Endothelial cell (in vitro differentiated cells): ENCODE data around the gene CRYBA2. TPM values are rescaled to one million over a fixed set of nuclear protein-coding genes. Genes with fewer than 3 reads are reported as not detected.

Experiments
- DNase-seq: peaks from one replicate; pipeline ENCODE4 v3.0.0; 2021; ENCODE audit warnings: low spot score
- H3K27ac Mint-ChIP-seq: one replicate; pipeline ENCODE4 v1.8.0; 2021; ENCODE audit warnings: mixed read lengths, inconsistent platforms; ENCODE audit not compliant: unreplicated experiment
- H3K27me3 Mint-ChIP-seq: one replicate; pipeline ENCODE4 v1.8.0; 2021; ENCODE audit warnings: mild to moderate bottlenecking, moderate library complexity, mixed read lengths, inconsistent platforms; ENCODE audit not compliant: unreplicated experiment
- H3K36me3 Mint-ChIP-seq: one replicate; pipeline ENCODE4 v1.8.0; 2021; ENCODE audit warnings: mild to moderate bottlenecking, low read depth, mixed read lengths, inconsistent platforms; ENCODE audit not compliant: unreplicated experiment
- H3K4me1 Mint-ChIP-seq: one replicate; pipeline ENCODE4 v1.8.0; 2021; ENCODE audit warnings: mild to moderate bottlenecking, mixed read lengths, inconsistent platforms; ENCODE audit not compliant: unreplicated experiment
- H3K4me3 Mint-ChIP-seq: one replicate; pipeline ENCODE4 v1.8.0; 2021; ENCODE audit warnings: mild to moderate bottlenecking, mixed read lengths, inconsistent platforms; ENCODE audit not compliant: unreplicated experiment
- H3K9me3 Mint-ChIP-seq: one replicate; pipeline ENCODE4 v1.8.0; 2021; ENCODE audit warnings: mixed read lengths, inconsistent platforms; ENCODE audit not compliant: unreplicated experiment
- total RNA-seq: library from RNA; stranded (reverse); fragmentation: NEBNext Ultra II Directional; extraction: Animal tissue kit (Norgen Biotek cat#: 25700); gene quantifications from one replicate; pipeline ENCODE4 v1.2.1, GENCODE V29; 2021; ENCODE audit not compliant: unreplicated experiment
- TF ChIP-seq, protein P1 (sequence below): fragments of 200-600 bp; sonication (generic); IDR thresholded peaks from one replicate; pipeline ENCODE4 v1.5.0; 2021; ENCODE audit warnings: antibody characterized with exemption; ENCODE audit not compliant: unreplicated experiment

Gene CRYBA2
- total RNA-seq, 1 donor from 2014 or later = not detected

DNA sequence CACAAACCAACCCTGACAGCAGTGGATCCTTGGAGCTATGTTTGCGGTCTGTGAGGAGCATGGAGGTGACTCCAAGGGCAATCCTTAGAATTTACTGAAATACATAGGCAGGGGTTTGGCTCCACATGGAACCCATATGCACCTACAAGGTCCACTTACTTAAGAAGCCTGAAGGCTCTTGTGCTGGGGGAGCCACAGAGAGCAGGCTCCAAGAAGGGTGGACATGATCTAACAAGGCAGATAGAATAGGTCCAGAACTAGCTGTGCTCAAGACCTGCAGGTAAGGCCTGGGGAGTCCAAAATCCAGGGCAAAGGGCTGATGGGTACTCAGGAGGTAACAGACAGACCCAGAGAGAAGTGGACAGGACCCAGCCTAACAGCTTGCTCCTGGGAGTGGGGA is 34.9 kb downstream of the CRYBA2 start:
- Mint-ChIP-seq H3K9me3 (no peaks in the 10 kb centered on the region), H3K4me3 (peak overlapping the region; percentile 74)

DNA sequence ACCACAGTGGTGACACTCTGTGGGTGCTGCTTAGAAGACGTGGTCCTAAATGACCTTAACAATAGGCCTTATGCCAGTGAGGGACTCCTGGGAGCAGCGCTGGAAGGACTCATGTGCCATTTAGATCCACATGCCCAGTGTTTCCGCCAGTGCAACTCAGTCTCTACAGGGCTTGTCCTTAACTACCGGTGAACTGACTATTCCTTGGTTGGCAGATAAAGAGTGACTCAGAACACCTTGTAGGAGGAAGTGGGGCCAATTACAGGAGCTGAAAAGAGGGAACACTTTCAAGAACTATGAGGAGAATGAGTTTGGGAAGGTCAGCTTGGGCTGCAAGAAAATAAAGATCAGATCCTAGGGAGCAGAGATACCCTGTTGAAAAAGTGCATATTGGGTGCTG is 35.6 kb downstream of the CRYBA2 start:
- TF ChIP-seq, protein P1, sequence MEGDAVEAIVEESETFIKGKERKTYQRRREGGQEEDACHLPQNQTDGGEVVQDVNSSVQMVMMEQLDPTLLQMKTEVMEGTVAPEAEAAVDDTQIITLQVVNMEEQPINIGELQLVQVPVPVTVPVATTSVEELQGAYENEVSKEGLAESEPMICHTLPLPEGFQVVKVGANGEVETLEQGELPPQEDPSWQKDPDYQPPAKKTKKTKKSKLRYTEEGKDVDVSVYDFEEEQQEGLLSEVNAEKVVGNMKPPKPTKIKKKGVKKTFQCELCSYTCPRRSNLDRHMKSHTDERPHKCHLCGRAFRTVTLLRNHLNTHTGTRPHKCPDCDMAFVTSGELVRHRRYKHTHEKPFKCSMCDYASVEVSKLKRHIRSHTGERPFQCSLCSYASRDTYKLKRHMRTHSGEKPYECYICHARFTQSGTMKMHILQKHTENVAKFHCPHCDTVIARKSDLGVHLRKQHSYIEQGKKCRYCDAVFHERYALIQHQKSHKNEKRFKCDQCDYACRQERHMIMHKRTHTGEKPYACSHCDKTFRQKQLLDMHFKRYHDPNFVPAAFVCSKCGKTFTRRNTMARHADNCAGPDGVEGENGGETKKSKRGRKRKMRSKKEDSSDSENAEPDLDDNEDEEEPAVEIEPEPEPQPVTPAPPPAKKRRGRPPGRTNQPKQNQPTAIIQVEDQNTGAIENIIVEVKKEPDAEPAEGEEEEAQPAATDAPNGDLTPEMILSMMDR = no peak
- Mint-ChIP-seq H3K36me3 (peaks cover 8% of the 10 kb centered on the region), H3K27ac (no peak overlapping the region), H3K4me3 (no peak overlapping the region), H3K4me1 (peaks cover 5% of the 10 kb centered on the region), H3K27me3 (peaks cover 42% of the 10 kb centered on the region), H3K9me3 (no peaks in the 10 kb centered on the region)
- DNase-seq = no peak

More for the DNA sequence above, 34.9 kb downstream of the CRYBA2 start:
- Mint-ChIP-seq H3K4me1 (peaks cover 5% of the 10 kb centered on the region), H3K27me3 (peaks cover 43% of the 10 kb centered on the region), H3K36me3 (peaks cover 8% of the 10 kb centered on the region), H3K27ac (no peak overlapping the region)
- TF ChIP-seq, protein P1 = no peak
- no peak for DNase-seq

DNA sequence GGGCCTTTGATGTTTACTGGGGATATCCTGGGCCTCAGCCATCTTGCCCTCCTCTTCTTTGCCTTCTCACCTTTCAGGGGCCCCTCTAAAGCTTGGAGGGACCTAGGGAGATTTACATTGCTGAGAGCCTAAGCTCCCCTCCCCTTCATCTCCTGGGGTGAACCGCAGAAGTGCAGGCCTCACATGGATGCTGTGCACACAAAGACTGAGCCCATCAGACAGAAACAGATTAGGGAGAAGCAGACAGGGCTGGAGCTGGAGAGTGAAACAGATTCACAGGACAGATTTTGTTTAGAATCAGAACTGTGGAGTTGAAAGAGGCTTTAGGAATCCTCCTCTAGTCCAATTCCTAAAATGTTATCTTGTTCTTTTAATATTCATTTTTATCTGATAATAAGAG is 37.2 kb downstream of the CRYBA2 start:
- H3K27me3 Mint-ChIP-seq = peaks cover 38% of the 10 kb centered on the region
- no peaks in the 10 kb centered on the region for H3K9me3 Mint-ChIP-seq
- H3K36me3 Mint-ChIP-seq = peaks cover 4% of the 10 kb centered on the region
- DNase-seq = no peak
- TF ChIP-seq, protein P1 = no peak
- no peak overlapping the region for H3K4me3 Mint-ChIP-seq
- H3K27ac Mint-ChIP-seq = no peak overlapping the region
- peaks cover under 1% of the 10 kb centered on the region for H3K4me1 Mint-ChIP-seq

DNA sequence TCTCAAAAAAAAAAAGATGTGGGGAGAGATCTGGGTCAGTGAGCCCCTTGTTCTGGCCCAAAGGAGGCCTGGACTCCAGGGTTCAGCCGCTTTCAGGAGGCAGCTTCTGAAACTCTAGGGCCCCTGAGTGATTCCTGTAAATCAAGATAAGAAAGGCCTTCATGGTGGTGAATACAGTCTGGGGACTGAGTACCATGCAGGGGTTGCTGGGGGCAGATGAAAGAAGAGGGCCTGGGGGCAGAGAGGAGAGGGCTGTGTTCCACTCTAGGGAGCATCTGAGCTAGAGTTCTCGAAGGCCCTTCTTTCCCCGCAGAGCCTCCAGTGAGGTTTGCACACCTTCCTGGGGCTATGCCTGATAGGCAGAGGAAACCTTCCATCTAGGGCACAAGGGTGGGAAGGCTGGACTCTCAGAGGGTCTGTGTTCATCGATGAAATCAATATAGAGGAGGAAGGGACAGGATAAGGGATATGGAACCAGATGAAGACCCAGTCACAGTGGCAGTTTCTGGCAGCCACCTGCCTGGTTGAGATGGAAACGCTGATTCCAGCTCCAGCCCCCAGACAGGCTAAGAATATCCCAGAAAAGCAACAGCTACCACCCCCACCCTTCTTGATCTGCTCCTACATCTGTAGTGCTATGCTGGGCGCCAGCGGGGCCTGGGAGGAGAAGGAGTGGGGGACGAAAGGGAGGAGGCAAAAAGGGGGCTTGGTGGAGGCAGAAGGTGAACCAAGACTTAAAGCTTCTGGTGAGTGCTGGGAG is 38.5 kb downstream of the CRYBA2 start:
- H3K4me1 Mint-ChIP-seq = no peaks in the 10 kb centered on the region
- peaks cover 4% of the 10 kb centered on the region for H3K36me3 Mint-ChIP-seq
- H3K27ac Mint-ChIP-seq = no peak overlapping the region
- H3K9me3 Mint-ChIP-seq = no peaks in the 10 kb centered on the region
- H3K27me3 Mint-ChIP-seq = peaks cover 34% of the 10 kb centered on the region
- no peak for DNase-seq
- H3K4me3 Mint-ChIP-seq = no peak overlapping the region
- TF ChIP-seq, protein P1 = no peak

DNA sequence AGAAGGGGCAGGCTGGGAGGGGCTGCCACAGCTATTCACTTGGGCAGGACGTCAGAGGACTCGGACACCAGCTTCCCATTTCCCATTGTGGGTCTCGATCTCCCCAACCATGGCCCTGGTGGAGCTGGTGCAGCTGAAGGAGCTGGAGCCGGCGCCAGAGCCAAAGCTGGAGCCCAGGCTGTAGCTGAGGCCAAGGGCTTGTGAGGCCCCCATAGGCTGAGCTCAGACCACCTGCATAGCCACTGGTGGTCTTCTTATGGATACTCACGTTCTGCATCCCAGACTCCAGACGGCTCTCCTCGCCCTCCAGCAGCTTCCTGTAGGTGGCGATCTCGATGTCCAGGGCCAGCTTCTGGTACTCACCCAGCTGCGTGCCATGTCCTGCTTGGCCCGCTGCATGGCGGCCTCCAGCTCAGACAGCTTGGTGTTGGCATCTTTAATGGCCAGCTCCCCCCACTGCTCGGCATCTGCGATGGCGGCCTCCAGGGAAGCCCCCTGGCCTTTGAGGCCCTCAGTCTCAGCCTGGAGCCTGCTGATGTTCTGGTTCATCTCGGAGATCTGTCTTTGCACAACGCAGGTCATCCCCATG is 39.8 kb downstream of the CRYBA2 start:
- TF ChIP-seq, protein P1 = no peak
- H3K4me3 Mint-ChIP-seq = no peak overlapping the region
- no peaks in the 10 kb centered on the region for H3K4me1 Mint-ChIP-seq
- peaks cover 4% of the 10 kb centered on the region for H3K36me3 Mint-ChIP-seq
- H3K27ac Mint-ChIP-seq = no peak overlapping the region
- no peaks in the 10 kb centered on the region for H3K9me3 Mint-ChIP-seq
- H3K27me3 Mint-ChIP-seq = peaks cover 28% of the 10 kb centered on the region
- no peak for DNase-seq
